Stomach (tissue), 4 donors: Measurements from ENCODE around the gene SLC22A13.

ENCODE experiments used
- POLR2A ChIP-seq, 4 donors: fragments of 450-650 bp; IDR thresholded peaks; one replicate each; pipeline ENCODE4 v1.6.1; 2016; ENCODE audit warnings: antibody characterized with exemption in 4 of 4, control low read depth in 2 of 4, mild to moderate bottlenecking in 1 of 4, moderate library complexity in 1 of 4
- POLR2AphosphoS5 ChIP-seq, 3 donors: sonication (generic); formaldehyde crosslinking; IDR thresholded peaks; one replicate each; pipeline ENCODE4 v1.6.1; 2016; ENCODE audit warnings: antibody characterized with exemption in 3 of 3
- TF ChIP-seq, protein P1 (sequence below), 7 experiments: fragments of 450-650 bp in 4 of 7; fragments of 200-600 bp in 3 of 7; sonication (generic) in 3 of 7; IDR thresholded peaks; one replicate each; pipeline ENCODE4 v1.5.1; 2016 to 2019; ENCODE audit warnings: antibody characterized with exemption in 7 of 7, control low read depth in 2 of 7, mild to moderate bottlenecking in 1 of 7

DNA sequence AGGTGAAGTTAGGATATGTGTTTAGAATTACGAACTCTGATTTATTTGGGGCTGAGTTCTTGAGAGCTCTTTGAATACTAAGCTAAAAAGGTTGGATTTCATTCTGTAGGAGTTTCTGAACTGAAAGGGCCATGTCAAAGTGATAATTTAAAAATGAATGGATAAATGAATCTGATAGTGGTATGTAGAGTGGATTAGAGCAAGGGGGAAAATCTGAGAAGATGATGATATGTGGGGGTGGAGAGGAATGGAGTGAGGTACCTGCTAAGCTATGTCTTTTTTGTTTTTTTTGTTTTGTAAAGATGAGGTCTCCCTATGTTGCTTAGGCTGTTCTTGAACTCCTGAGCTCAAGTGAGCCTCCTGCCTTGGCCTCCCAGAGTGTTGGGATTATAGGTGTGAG is 44.6 kb upstream of the SLC22A13 start:
- TF ChIP-seq POLR2AphosphoS5 (IDR thresholded peaks at IDR 0.05) (no peak), POLR2A (IDR thresholded peaks at IDR 0.05) (no peak)
- TF ChIP-seq, protein P1, sequence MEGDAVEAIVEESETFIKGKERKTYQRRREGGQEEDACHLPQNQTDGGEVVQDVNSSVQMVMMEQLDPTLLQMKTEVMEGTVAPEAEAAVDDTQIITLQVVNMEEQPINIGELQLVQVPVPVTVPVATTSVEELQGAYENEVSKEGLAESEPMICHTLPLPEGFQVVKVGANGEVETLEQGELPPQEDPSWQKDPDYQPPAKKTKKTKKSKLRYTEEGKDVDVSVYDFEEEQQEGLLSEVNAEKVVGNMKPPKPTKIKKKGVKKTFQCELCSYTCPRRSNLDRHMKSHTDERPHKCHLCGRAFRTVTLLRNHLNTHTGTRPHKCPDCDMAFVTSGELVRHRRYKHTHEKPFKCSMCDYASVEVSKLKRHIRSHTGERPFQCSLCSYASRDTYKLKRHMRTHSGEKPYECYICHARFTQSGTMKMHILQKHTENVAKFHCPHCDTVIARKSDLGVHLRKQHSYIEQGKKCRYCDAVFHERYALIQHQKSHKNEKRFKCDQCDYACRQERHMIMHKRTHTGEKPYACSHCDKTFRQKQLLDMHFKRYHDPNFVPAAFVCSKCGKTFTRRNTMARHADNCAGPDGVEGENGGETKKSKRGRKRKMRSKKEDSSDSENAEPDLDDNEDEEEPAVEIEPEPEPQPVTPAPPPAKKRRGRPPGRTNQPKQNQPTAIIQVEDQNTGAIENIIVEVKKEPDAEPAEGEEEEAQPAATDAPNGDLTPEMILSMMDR (IDR thresholded peaks at IDR 0.05), result no peak
